SU-DHL-6 (cell line): ENCODE measurements around the gene NKAPD1.
A peak's percentile ranks its signal among the peaks of the same experiment; 100 is the strongest.
"Not testable (repeated sequence)": the region's sequence is repeated elsewhere in the genome, so short reads cannot be mapped to it uniquely, and the experiment has no call there.

Experiments used
- H2AFZ ChIP-seq: fragments of 200-600 bp; sonication (generic); 2 replicates; pipeline ENCODE4 v1.6.1; 2014; ENCODE audit warnings: low read depth, mild to moderate bottlenecking, moderate library complexity, mixed read lengths, antibody characterized with exemption, low read length; ENCODE audit not compliant: severe bottlenecking
- H3F3A ChIP-seq: fragments of 200-600 bp; shearing (Covaris generic); 2 replicates; pipeline ENCODE4 v1.6.0; 2016; ENCODE audit warnings: antibody characterized with exemption, mild to moderate bottlenecking; ENCODE audit not compliant: insufficient read depth
- H3K27ac ChIP-seq: fragments of 200-600 bp; sonication (generic); 2 replicates; pipeline ENCODE4 v1.5.1; 2016; ENCODE audit warnings: low read depth, mild to moderate bottlenecking, low read length, moderate library complexity, mixed read lengths
- H3K27me3 ChIP-seq: fragments of 200-600 bp; sonication (generic), shearing (Covaris generic); 2 replicates; pipeline ENCODE4 v1.6.0; 2014; ENCODE audit warnings: mild to moderate bottlenecking, low read length
- H3K36me3 ChIP-seq: fragments of 200-600 bp; sonication (generic); 2 replicates; pipeline ENCODE4 v1.6.1; 2014; ENCODE audit warnings: mild to moderate bottlenecking, low read length, mixed read lengths
- H3K4me2 ChIP-seq: fragments of 300-600, 200-600 bp; shearing (Covaris generic), sonication (generic); 2 replicates; pipeline ENCODE4 v1.6.0; 2014; ENCODE audit warnings: low read length, low read depth, mild to moderate bottlenecking; ENCODE audit not compliant: poor library complexity, severe bottlenecking
- H3K4me3 ChIP-seq: fragments of 200-600 bp; sonication (generic); 2 replicates; pipeline ENCODE4 v1.5.1; 2014; ENCODE audit warnings: antibody characterized with exemption, low read length, mild to moderate bottlenecking, mixed read lengths; ENCODE audit not compliant: insufficient read depth, poor library complexity, severe bottlenecking
- H3K79me2 ChIP-seq: fragments of 200-600 bp; sonication (generic); 2 replicates; pipeline ENCODE4 v1.6.1; 2014; ENCODE audit warnings: mild to moderate bottlenecking, low read length, moderate library complexity; ENCODE audit not compliant: insufficient read depth
- H3K9ac ChIP-seq: fragments of 200-600 bp; sonication (generic); 2 replicates; pipeline ENCODE4 v1.7.0; 2014; ENCODE audit warnings: mild to moderate bottlenecking, low read length
- H3K9me2 ChIP-seq: fragments of 200-600 bp; sonication (generic); replicated peaks from 2 replicates; pipeline ENCODE4 v1.6.1; 2014; ENCODE audit warnings: low read length; ENCODE audit not compliant: insufficient read depth
- H3K9me3 ChIP-seq: fragments of 200-600 bp; sonication (generic); 2 replicates; pipeline ENCODE4 v1.6.1; 2014; ENCODE audit warnings: low read length, mixed read lengths; ENCODE audit not compliant: insufficient read depth
- H4K20me1 ChIP-seq: fragments of 200-600 bp; sonication (generic); 2 replicates; pipeline ENCODE4 v1.6.1; 2014; ENCODE audit warnings: low read depth, mild to moderate bottlenecking, antibody characterized with exemption, low read length, moderate library complexity, mixed read lengths
- EZH2phosphoT487 ChIP-seq: fragments of 200-600 bp; sonication (generic), shearing (Covaris generic); conservative IDR thresholded peaks from 2 replicates; pipeline ENCODE4 v1.6.1; 2018; ENCODE audit warnings: mild to moderate bottlenecking, antibody characterized with exemption, low read length, moderate library complexity, mixed read lengths
- TF ChIP-seq, protein P1 (sequence below): fragments of 200-600 bp; sonication (generic); IDR thresholded peaks from one replicate; pipeline ENCODE4 v1.5.1; 2017; ENCODE audit warnings: antibody characterized with exemption, mild to moderate bottlenecking, low read length, moderate library complexity; ENCODE audit not compliant: insufficient read depth, poor library complexity, severe bottlenecking

The NKAPD1 gene

DNA sequence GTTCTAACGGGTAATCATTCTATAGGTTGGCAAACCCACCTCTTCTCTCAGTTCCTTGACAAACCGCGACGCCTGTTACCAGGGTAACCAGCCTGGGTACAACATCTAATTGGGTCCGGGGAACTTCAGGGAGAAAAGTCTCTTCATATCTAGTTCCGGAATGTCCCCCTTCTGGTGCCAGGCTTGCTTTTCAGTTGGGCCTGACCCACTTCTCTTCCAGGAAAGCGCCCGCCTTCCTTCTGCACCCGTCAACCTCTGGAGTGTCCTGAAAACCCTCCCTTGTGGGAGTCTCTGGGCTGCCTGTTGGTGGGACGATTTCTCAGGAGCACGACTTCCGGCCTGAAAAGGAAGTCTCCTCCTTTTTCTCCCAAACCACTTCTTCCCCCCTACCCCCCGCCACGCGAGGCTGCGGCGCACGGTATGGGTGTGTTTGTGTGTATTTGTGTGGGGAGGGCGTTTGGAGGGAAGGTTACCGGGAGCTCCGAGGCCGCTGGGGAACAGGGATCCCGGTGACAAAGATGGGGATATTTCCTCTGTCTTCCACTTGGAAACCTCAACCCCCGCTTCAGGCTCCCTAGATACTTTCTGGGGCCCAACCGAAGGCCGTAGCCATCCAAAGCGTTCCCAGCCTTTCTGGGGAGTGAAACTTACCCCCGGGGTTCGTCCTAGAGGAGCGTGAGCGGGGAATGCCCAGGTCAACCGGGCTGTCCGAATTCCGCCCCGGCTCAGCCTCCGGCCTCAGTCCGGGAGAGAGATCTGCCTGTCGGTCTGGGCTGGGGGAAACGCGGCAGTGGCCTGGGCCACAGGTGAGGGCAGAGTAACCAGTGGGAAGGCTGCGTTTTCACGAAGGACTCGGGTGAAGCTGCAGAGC lies at the start of gene NKAPD1, which contains the start of gene PIH1D2:
Gene NKAPD1 (plus strand): TSS at position 359 of the 871 bp plus-strand sequence. CDS start 1,276 bp downstream, outside the sequence.
Gene PIH1D2 (minus strand): TSS at position 77 of the 871 bp plus-strand sequence. CDS start 843 bp downstream, outside the sequence.
- Histone ChIP-seq H3K27me3 (no peaks in the 10 kb centered on the region), H2AFZ (peak within 1 kb of the TSS; percentile 91), H3F3A (no peaks in the 10 kb centered on the region; the same call in 1 of the 2 replicates), H4K20me1 (no peaks in the 10 kb centered on the region), H3K4me3 (peak within 1 kb of the TSS; percentile 63), H3K36me3 (peaks cover 15% of the 10 kb centered on the region; the same call in 1 of the 2 replicates), H3K9me3 (no peaks in the 10 kb centered on the region), H3K9me2 (no peaks in the 10 kb centered on the region), H3K4me2 (peak within 1 kb of the TSS; percentile 63), H3K27ac (peak within 1 kb of the TSS; percentile 62), H3K79me2 (peaks cover 18% of the 10 kb centered on the region), H3K9ac (peak within 1 kb of the TSS; percentile 79)
- TF ChIP-seq, protein P1, sequence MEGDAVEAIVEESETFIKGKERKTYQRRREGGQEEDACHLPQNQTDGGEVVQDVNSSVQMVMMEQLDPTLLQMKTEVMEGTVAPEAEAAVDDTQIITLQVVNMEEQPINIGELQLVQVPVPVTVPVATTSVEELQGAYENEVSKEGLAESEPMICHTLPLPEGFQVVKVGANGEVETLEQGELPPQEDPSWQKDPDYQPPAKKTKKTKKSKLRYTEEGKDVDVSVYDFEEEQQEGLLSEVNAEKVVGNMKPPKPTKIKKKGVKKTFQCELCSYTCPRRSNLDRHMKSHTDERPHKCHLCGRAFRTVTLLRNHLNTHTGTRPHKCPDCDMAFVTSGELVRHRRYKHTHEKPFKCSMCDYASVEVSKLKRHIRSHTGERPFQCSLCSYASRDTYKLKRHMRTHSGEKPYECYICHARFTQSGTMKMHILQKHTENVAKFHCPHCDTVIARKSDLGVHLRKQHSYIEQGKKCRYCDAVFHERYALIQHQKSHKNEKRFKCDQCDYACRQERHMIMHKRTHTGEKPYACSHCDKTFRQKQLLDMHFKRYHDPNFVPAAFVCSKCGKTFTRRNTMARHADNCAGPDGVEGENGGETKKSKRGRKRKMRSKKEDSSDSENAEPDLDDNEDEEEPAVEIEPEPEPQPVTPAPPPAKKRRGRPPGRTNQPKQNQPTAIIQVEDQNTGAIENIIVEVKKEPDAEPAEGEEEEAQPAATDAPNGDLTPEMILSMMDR: no peak
- no peak for TF ChIP-seq EZH2phosphoT487

DNA sequence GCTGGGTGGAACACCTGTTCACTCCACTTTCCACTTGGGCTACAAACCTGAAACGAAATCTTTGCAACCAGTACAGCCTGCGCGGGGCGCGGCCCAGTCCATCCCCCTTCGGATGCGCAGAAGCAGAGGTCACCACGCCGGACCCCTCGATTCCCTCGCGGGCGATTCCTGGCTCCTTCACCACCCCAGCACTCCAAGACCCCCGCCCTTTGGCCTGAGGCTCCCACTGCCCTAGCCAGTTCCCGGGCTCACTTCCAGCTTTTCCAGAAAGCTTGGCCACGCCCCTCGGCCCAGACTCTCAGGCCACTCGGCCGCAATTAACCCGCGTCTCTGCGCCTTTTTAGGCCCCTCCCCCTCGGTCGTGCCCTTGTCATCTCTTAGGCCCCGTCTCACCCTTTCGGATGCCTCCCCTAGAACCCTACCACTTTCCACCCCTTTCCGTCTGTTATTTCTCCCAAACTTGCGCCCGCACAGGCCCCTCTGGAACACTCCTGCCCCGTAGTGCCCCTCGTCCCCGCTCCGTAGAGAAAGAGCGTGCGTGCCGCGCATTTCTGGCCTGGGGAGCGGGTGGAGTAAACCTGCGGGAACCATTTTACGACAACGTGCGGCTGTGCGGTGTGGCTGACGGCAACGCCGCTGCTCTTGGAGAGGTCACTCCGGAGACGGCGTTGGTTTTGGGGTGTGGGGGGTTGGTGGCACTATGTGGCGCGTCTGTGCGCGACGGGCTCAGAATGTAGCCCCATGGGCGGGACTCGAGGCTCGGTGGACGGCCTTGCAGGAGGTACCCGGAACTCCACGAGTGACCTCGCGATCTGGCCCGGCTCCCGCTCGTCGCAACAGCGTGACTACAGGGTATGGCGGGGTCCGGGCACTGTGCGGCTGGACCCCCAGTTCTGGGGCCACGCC lies 49.1 kb upstream of the NKAPD1 start, which contains the start of gene DLAT:
Gene DLAT (plus strand): TSS at position 636 of the 906 bp plus-strand sequence. CDS start 65 bp downstream, at position 701.
- Histone ChIP-seq H3K79me2 (peaks cover 8% of the 10 kb centered on the region; the same call in 1 of the 2 replicates), H3K9ac (peak within 1 kb of the TSS; percentile 85), H3K9me2 (no peaks in the 10 kb centered on the region), H3K4me3 (peak within 1 kb of the TSS; percentile 75), H4K20me1 (no peaks in the 10 kb centered on the region), H3K27me3 (no peaks in the 10 kb centered on the region), H3K9me3 (no peaks in the 10 kb centered on the region), H2AFZ (peak within 1 kb of the TSS; percentile 81), H3K4me2 (peak within 1 kb of the TSS; percentile 71), H3F3A (peaks cover 5% of the 10 kb centered on the region; the same call in 1 of the 2 replicates), H3K27ac (peak within 1 kb of the TSS; percentile 78), H3K36me3 (peaks cover 10% of the 10 kb centered on the region; the same call in 1 of the 2 replicates)
- no peak for TF ChIP-seq EZH2phosphoT487
- TF ChIP-seq, protein P1: no peak

DNA sequence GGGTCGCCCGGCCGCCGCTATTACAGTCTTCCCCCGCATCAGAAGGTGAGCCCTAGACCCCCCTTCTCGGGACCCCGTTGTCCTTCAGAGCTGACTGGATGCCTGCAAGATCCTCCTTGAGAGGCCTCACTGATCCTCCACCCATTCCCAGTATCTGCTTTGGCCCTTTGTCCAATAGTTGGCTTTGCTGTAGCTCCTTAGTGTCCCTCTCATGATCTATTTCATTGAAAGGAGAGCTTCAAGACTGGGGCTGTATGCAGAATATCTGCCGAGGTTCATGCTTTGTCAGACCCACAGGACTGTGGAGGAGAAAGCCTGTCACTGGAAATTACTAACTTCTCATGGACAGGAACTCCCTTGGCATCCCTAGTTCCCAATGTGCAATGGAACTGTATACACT lies 48.4 kb upstream of the NKAPD1 start:
- peaks cover 8% of the 10 kb centered on the region; the same call in 1 of the 2 replicates for H3K79me2 ChIP-seq
- TF ChIP-seq, protein P1: no peak
- no peak for TF ChIP-seq EZH2phosphoT487
- no peaks in the 10 kb centered on the region for H3K9me2 ChIP-seq
- H3K27ac ChIP-seq: peak overlapping the region; percentile 78
- peak overlapping the region; percentile 81 for H2AFZ ChIP-seq
- no peaks in the 10 kb centered on the region for H3K9me3 ChIP-seq
- H3K27me3 ChIP-seq: no peaks in the 10 kb centered on the region
- H4K20me1 ChIP-seq: no peaks in the 10 kb centered on the region
- peak overlapping the region; percentile 75 for H3K4me3 ChIP-seq
- peaks cover 5% of the 10 kb centered on the region; the same call in 1 of the 2 replicates for H3F3A ChIP-seq
- peak overlapping the region; percentile 85 for H3K9ac ChIP-seq
- H3K36me3 ChIP-seq: peaks cover 10% of the 10 kb centered on the region; the same call in 1 of the 2 replicates
- H3K4me2 ChIP-seq: peak overlapping the region; percentile 71

DNA sequence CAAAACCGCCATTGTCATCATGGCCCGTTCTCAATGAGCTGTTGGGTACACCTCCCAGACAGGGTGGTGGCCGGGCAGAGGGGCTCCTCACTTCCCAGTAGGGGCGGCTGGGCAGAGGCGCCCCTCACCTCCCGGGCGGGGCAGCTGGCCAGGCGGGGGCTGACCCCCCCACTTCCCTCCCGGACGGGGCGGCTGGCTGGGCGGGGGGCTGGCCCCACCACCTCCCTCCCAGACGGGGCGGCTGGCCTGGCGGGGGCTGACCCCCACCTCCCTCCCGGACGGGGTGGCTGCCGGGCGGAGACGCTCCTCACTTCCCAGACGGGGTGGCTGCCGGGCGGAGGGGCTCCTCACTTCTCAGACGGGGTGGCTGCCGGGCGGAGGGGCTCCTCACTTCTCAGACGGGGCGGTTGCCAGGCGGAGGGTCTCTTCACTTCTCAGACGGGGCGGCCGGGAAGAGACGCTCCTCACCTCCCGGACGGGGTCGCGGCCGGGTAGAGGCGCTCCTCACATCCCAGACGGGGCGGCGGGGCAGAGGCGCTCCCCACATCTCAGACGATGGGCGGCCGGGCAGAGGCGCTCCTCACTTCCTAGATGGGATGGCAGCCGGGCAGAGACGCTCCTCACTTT lies 47.2 kb upstream of the NKAPD1 start:
- not testable (repeated sequence) for H4K20me1 ChIP-seq, H3K9ac ChIP-seq, H3K4me3 ChIP-seq, H3K9me3 ChIP-seq, H3K9me2 ChIP-seq, H3K27ac ChIP-seq, H3K79me2 ChIP-seq, H2AFZ ChIP-seq, H3F3A ChIP-seq, H3K4me2 ChIP-seq, H3K27me3 ChIP-seq
- H3K36me3 ChIP-seq: peaks cover 10% of the 10 kb centered on the region; the same call in 1 of the 2 replicates
